CD4-positive, alpha-beta T cell (primary cell): ENCODE data around the gene MCC. TPM values are rescaled to one million over a fixed set of nuclear protein-coding genes. Genes with fewer than 3 reads are reported as not detected.

ENCODE experiments used
- ATAC-seq: fragments of 200-7000 bp; cut with Tn5 transposase; one replicate; pipeline ENCODE4 v1.10.0; 2022; ENCODE audit warnings: mild to moderate bottlenecking; ENCODE audit not compliant: poor library complexity
- CTCF ChIA-PET: fragments of 350-600 bp; sonication (Branson Sonifier 250); formaldehyde crosslinking; loops from one replicate; lab custom pipeline; 2021; ENCODE audit warnings: antibody characterized with exemption, inconsistent platforms; lab: Charles Lee
- POLR2A ChIA-PET: fragments of 350-600 bp; sonication (Branson Sonifier 250); formaldehyde crosslinking; loops from one replicate; lab custom pipeline; 2021; ENCODE audit warnings: antibody characterized with exemption, inconsistent platforms; lab: Charles Lee
- DNase-seq, 14 experiments: peaks; one replicate each; pipeline ENCODE4 v3.0.0-alpha.2; 2013 to 2020; ENCODE audit warnings: mixed read lengths in 2 of 14
- H3K27ac ChIP-seq, 2 donors: one replicate each; pipeline versions ENCODE4 v1.5.1 to v1.7.0; 2013; ENCODE audit warnings: low read length in 2 of 2, low read depth in 1 of 2, mild to moderate bottlenecking in 1 of 2
- H3K27me3 ChIP-seq, 2 experiments: 1 replicate in 1 of 2; 2 replicates in 1 of 2; pipeline versions ENCODE4 v1.6.1 to v1.7.0; 2013; ENCODE audit warnings: low read length in 2 of 2, control low read depth in 1 of 2, mild to moderate bottlenecking in 1 of 2, moderate library complexity in 1 of 2; ENCODE audit not compliant: insufficient read depth in 2 of 2, control insufficient read depth in 1 of 2
- H3K36me3 ChIP-seq: one replicate; pipeline ENCODE4 v1.6.1; 2013; ENCODE audit warnings: low read length, control low read depth; ENCODE audit not compliant: insufficient read depth
- H3K4me1 ChIP-seq: one replicate; pipeline ENCODE4 v1.6.1; 2013; ENCODE audit warnings: low read length, control low read depth; ENCODE audit not compliant: insufficient read depth
- H3K4me3 ChIP-seq: one replicate; pipeline ENCODE4 v1.5.1; 2013; ENCODE audit warnings: mild to moderate bottlenecking, low read length, moderate library complexity
- H3K9me3 ChIP-seq, 2 experiments: 1 replicate in 1 of 2; 2 replicates in 1 of 2; pipeline versions ENCODE4 v1.6.1 to v1.7.0; 2013; ENCODE audit warnings: low read length in 2 of 2, mild to moderate bottlenecking in 2 of 2, control low read depth in 1 of 2, moderate library complexity in 1 of 2; ENCODE audit not compliant: control insufficient read depth in 1 of 2, insufficient read depth in 1 of 2
- H3K27ac Mint-ChIP-seq: one replicate; pipeline ENCODE4 v1.8.0; 2020; ENCODE audit warnings: mixed read lengths
- H3K27me3 Mint-ChIP-seq: one replicate; pipeline ENCODE4 v1.8.0; 2021; ENCODE audit warnings: mixed read lengths
- H3K36me3 Mint-ChIP-seq: one replicate; pipeline ENCODE4 v1.8.0; 2021; ENCODE audit warnings: low read depth, mixed read lengths
- H3K4me1 Mint-ChIP-seq: one replicate; pipeline ENCODE4 v1.8.0; 2021; ENCODE audit warnings: low read depth, mixed read lengths
- H3K4me3 Mint-ChIP-seq: one replicate; pipeline ENCODE4 v1.8.0; 2020; ENCODE audit warnings: mild to moderate bottlenecking, mixed read lengths
- H3K9me3 Mint-ChIP-seq: one replicate; pipeline ENCODE4 v1.8.0; 2020; ENCODE audit warnings: mixed read lengths
- intact Hi-C, 2 experiments: fragments of 100-400 bp; cut with DNase I in 1 of 2; cut with micrococcal nuclease in 1 of 2; formaldehyde crosslinking; loops; one replicate each; pipeline versions ENCODE4 v1.15.1 to v1.9.0; 2023 to 2025; cut with DNase I, micrococcal nuclease
- total RNA-seq, 174 experiments: library from RNA in 2 of 174; stranded (reverse) in 2 of 174; gene quantifications; one replicate each; pipeline ENCODE4 v1.2.3 and lab custom pipeline; 2021 to 2026
- TF ChIP-seq, protein P1 (sequence below): fragments of 200-600 bp; IDR thresholded peaks from one replicate; pipeline ENCODE4 v1.8.0; 2022; ENCODE audit warnings: antibody characterized with exemption, mild to moderate bottlenecking

Gene MCC
- total RNA-seq, 2 experiments from 2014 or later = 3.2 to 3.3 TPM

DNA sequence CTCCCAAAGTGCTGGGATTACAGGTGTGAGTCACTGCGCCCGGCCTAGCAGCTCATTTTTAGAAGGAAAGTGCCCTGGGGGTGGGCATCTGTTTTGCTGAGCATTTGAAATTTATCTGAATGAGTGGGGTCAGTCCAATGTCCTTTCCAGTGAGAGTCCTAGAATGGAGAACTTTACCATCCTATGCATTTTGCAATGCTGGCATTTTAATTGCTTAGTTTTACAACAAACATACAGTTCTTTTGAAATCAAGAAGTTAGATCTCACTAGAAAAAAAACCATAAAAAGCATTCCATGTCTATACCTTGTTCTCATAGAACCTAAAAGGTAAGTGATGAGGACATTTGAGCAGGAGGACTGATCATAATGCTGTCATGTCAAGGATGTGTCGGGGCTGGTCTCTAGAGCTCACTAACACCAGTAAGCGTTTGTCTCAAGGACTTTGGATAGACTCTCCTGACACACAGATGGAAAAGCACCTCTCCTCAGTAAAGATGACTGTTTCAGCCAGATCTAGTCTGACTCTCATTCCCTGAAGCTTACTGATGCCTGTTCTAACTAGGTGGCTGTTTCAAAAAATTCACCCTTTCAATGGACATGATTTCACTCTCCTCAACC is 427.7 kb downstream of the MCC start:
- no peaks in the 10 kb centered on the region for H3K9me3 Mint-ChIP-seq
- H3K4me3 ChIP-seq = no peak overlapping the region
- TF ChIP-seq, protein P1, sequence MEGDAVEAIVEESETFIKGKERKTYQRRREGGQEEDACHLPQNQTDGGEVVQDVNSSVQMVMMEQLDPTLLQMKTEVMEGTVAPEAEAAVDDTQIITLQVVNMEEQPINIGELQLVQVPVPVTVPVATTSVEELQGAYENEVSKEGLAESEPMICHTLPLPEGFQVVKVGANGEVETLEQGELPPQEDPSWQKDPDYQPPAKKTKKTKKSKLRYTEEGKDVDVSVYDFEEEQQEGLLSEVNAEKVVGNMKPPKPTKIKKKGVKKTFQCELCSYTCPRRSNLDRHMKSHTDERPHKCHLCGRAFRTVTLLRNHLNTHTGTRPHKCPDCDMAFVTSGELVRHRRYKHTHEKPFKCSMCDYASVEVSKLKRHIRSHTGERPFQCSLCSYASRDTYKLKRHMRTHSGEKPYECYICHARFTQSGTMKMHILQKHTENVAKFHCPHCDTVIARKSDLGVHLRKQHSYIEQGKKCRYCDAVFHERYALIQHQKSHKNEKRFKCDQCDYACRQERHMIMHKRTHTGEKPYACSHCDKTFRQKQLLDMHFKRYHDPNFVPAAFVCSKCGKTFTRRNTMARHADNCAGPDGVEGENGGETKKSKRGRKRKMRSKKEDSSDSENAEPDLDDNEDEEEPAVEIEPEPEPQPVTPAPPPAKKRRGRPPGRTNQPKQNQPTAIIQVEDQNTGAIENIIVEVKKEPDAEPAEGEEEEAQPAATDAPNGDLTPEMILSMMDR = no peak
- CTCF ChIA-PET = no interaction called here
- intact Hi-C loops = loop anchor here in 1 of 2 experiments (5.0 kb wide), 1 partner anchor 38 kb away; no protein-coding TSS in a partner anchor
- no peaks in the 10 kb centered on the region for H3K27me3 ChIP-seq
- H3K27ac Mint-ChIP-seq = no peak overlapping the region
- H3K9me3 ChIP-seq = peaks cover 0 to 3% of the 10 kb centered on the region in 2 experiments
- ATAC-seq (no peak), DNase-seq (no peak)
- H3K36me3 ChIP-seq = no peaks in the 10 kb centered on the region
- H3K36me3 Mint-ChIP-seq = no peaks in the 10 kb centered on the region
- no peak overlapping the region for H3K4me3 Mint-ChIP-seq
- no peaks in the 10 kb centered on the region for H3K27me3 Mint-ChIP-seq
- H3K27ac ChIP-seq = no peak overlapping the region
- POLR2A ChIA-PET = no interaction called here
- peaks cover 51% of the 10 kb centered on the region for H3K4me1 ChIP-seq
- peaks cover 53% of the 10 kb centered on the region for H3K4me1 Mint-ChIP-seq

GRCh38 chr5:113059232-113060040 is 428.8 kb downstream of the MCC start:
- H3K4me1 Mint-ChIP-seq = peaks cover 47% of the 10 kb centered on the region
- no peaks in the 10 kb centered on the region for H3K36me3 ChIP-seq
- intact Hi-C loops = loop anchor here in 1 of 2 experiments (5.0 kb wide), 1 partner anchor 37 kb away; no protein-coding TSS in a partner anchor
- H3K4me3 ChIP-seq = no peak overlapping the region
- H3K27me3 ChIP-seq = no peaks in the 10 kb centered on the region
- peaks cover 0 to 3% of the 10 kb centered on the region in 2 experiments for H3K9me3 ChIP-seq
- H3K27ac ChIP-seq = no peak overlapping the region
- peak overlapping the region; percentile 19 for H3K27ac Mint-ChIP-seq
- no peaks in the 10 kb centered on the region for H3K27me3 Mint-ChIP-seq
- TF ChIP-seq, protein P1 = no peak
- ATAC-seq = no peak
- H3K36me3 Mint-ChIP-seq = no peaks in the 10 kb centered on the region
- H3K4me3 Mint-ChIP-seq = no peak overlapping the region
- no peaks in the 10 kb centered on the region for H3K9me3 Mint-ChIP-seq
- H3K4me1 ChIP-seq = peaks cover 50% of the 10 kb centered on the region
- CTCF ChIA-PET = no interaction called here
- no peak for DNase-seq
- POLR2A ChIA-PET = interaction anchor here (1.9 kb wide), 1 partner anchor 14 kb away, joined by 7 read pairs; no protein-coding TSS in a partner anchor

GRCh38 chr5:113058706-113059226 is 429.5 kb downstream of the MCC start:
- ChIA-PET POLR2A (interaction anchor here (1.9 kb wide), 1 partner anchor 15 kb away, joined by 7 read pairs; no protein-coding TSS in a partner anchor), CTCF (no interaction called here)
- peaks cover 46% of the 10 kb centered on the region for H3K4me1 Mint-ChIP-seq
- intact Hi-C loops = no loop called here
- no peak overlapping the region for H3K27ac ChIP-seq
- TF ChIP-seq, protein P1 = no peak
- H3K36me3 Mint-ChIP-seq = no peaks in the 10 kb centered on the region
- no peak for DNase-seq
- H3K27me3 ChIP-seq = no peaks in the 10 kb centered on the region
- ATAC-seq = no peak
- peaks cover 0 to 1% of the 10 kb centered on the region in 2 experiments for H3K9me3 ChIP-seq
- H3K27ac Mint-ChIP-seq = peak overlapping the region; percentile 19
- no peak overlapping the region for H3K4me3 Mint-ChIP-seq
- no peaks in the 10 kb centered on the region for H3K36me3 ChIP-seq
- peaks cover 44% of the 10 kb centered on the region for H3K4me1 ChIP-seq
- no peaks in the 10 kb centered on the region for H3K9me3 Mint-ChIP-seq
- H3K4me3 ChIP-seq = no peak overlapping the region
- no peaks in the 10 kb centered on the region for H3K27me3 Mint-ChIP-seq
